HG03521 (cell line): Measurements from ENCODE around the gene GMCL2.
"Not testable (repeated sequence)": the region's sequence is repeated elsewhere in the genome, so short reads cannot be mapped to it uniquely, and the experiment has no call there.

Experiments used
- ATAC-seq: cut with Tn5 transposase; IDR thresholded peaks from one replicate; pipeline ENCODE4 v1.9.1; 2021; ENCODE audit warnings: mild to moderate bottlenecking, moderate library complexity; ENCODE audit not compliant: unreplicated experiment

Gene GMCL2

GRCh38 chr5:178206166-178207101, 19.3 kb upstream of the GMCL2 start:
- no peak for ATAC-seq

GRCh38 chr5:178205749-178206047, 18.5 kb upstream of the GMCL2 start:
- no peak for ATAC-seq

GRCh38 chr5:178204935-178205748, 18.0 kb upstream of the GMCL2 start:
- peak; percentile 45 for ATAC-seq

GRCh38 chr5:178204182-178204934, 17.2 kb upstream of the GMCL2 start, which contains the start of gene HNRNPAB:
HNRNPAB (plus strand) TSS chr5:178204533; CDS start chr5:178204838, 305 bp downstream.
- ATAC-seq, result peak; percentile 73

- no peak for ATAC-seq
Measured at GRCh38 chr5:178203670-178204181, 16.6 kb upstream of the GMCL2 start.

GRCh38 chr5:178202541-178202940, 15.4 kb upstream of the GMCL2 start:
- ATAC-seq, result no peak

- no peak for ATAC-seq
Measured at GRCh38 chr5:178201927-178202235, 14.7 kb upstream of the GMCL2 start.

- ATAC-seq, result no peak
Measured at GRCh38 chr5:178201221-178201926, 14.2 kb upstream of the GMCL2 start.

- no peak for ATAC-seq
Measured at GRCh38 chr5:178199581-178200434, 12.6 kb upstream of the GMCL2 start.

GRCh38 chr5:178198706-178199105, 11.5 kb upstream of the GMCL2 start:
- no peak for ATAC-seq

GRCh38 chr5:178198151-178198550, 11.0 kb upstream of the GMCL2 start:
- ATAC-seq, result not testable (repeated sequence)

GRCh38 chr5:178196986-178197385, 9.8 kb upstream of the GMCL2 start:
- ATAC-seq, result no peak

GRCh38 chr5:178196281-178196812, 9.2 kb upstream of the GMCL2 start:
- ATAC-seq, result no peak

GRCh38 chr5:178194026-178194425, 6.9 kb upstream of the GMCL2 start:
- no peak for ATAC-seq

GRCh38 chr5:178193251-178193809, 6.2 kb upstream of the GMCL2 start:
- no peak for ATAC-seq

GRCh38 chr5:178192787-178193186, 5.6 kb upstream of the GMCL2 start:
- ATAC-seq, result no peak

- no peak for ATAC-seq
Measured at GRCh38 chr5:178192244-178192643, 5.1 kb upstream of the GMCL2 start.

- no peak for ATAC-seq
Measured at GRCh38 chr5:178191661-178192060, 4.5 kb upstream of the GMCL2 start.

- ATAC-seq, result no peak
Measured at GRCh38 chr5:178189433-178189832, 2.3 kb upstream of the GMCL2 start.
